Panc1 (cell line): ENCODE measurements around the gene EXOC7.

Experiments
- CTCF ChIP-seq: fragments of 450-650 bp; IDR thresholded peaks from 2 replicates; pipeline ENCODE4 v1.5.1; 2017; ENCODE audit warnings: mild to moderate bottlenecking
- POLR2AphosphoS5 ChIP-seq: IDR thresholded peaks from 2 replicates; pipeline ENCODE4 v1.6.1; 2012; ENCODE audit warnings: mild to moderate bottlenecking, low read depth, low read length, moderate library complexity
- SIN3A ChIP-seq: IDR thresholded peaks from 2 replicates; pipeline ENCODE4 v1.6.1; 2012; ENCODE audit warnings: low read depth, mild to moderate bottlenecking, low read length, moderate library complexity, borderline replicate concordance; ENCODE audit not compliant: insufficient read depth
- TCF7L2 ChIP-seq: IDR thresholded peaks from 2 replicates; pipeline ENCODE4 v1.6.1; 2011; ENCODE audit warnings: mild to moderate bottlenecking, low read depth, low read length, inconsistent platforms

- TF ChIP-seq CTCF (no peak; the same call in 1 of the 2 replicates), POLR2AphosphoS5 (no peak), TCF7L2 (no peak), SIN3A (no peak)
Measured at GRCh38 chr17:76124582-76125390, 21.2 kb upstream of the EXOC7 start.
